Fibroblast of the aortic adventitia (primary cell): ENCODE data around the gene ADIRF. TPM values are rescaled to one million over a fixed set of nuclear protein-coding genes. Genes with fewer than 3 reads are reported as not detected.
"Not testable (repeated sequence)": the region's sequence is repeated elsewhere in the genome, so short reads cannot be mapped to it uniquely, and the experiment has no call there.

ENCODE experiments used
- DNase-seq: peaks from one replicate; pipeline ENCODE4 v3.0.0-alpha.2; 2010; ENCODE audit warnings: low read depth
- H3K4me3 ChIP-seq: 2 replicates; pipeline ENCODE4 v1.5.1; 2011; ENCODE audit warnings: low read depth, mild to moderate bottlenecking, control low read depth, low read length, moderate library complexity
- total RNA-seq: library from RNA; depleted of rRNA; stranded (reverse); fragments of >200 nt; gene quantifications from 2 replicates; pipeline ENCODE4 v1.2.3, GENCODE V29; 2012; ENCODE audit warnings: low replicate concordance
- TF ChIP-seq, protein P1 (sequence below): IDR thresholded peaks from 2 replicates; pipeline ENCODE4 v1.5.1; 2011; ENCODE audit warnings: mild to moderate bottlenecking, low read length, control low read depth, inconsistent platforms; ENCODE audit not compliant: insufficient read depth

ADIRF gene
- total RNA-seq, 1 donor: 37.8 TPM

DNA sequence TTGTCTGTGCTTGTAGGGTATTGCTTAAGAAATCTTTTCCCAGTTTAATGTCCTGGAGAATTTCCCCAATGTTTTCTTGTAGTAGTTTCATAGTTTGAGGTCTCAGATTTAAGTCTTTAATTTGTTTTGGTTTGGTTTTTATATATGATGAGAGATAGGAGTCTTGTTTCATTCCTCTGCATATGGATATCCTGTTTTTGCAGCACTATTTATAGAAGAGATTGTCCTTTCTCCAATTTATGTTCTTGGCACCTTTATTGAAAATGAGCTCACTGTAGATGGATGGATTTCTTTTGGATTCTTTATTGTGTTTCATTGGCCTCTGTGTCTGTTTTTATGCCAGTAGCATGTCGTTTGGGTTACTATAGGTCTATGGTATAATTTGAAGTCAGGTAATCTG, 20.2 kb downstream of the ADIRF start:
- H3K4me3 ChIP-seq: no peak overlapping the region
- TF ChIP-seq, protein P1, sequence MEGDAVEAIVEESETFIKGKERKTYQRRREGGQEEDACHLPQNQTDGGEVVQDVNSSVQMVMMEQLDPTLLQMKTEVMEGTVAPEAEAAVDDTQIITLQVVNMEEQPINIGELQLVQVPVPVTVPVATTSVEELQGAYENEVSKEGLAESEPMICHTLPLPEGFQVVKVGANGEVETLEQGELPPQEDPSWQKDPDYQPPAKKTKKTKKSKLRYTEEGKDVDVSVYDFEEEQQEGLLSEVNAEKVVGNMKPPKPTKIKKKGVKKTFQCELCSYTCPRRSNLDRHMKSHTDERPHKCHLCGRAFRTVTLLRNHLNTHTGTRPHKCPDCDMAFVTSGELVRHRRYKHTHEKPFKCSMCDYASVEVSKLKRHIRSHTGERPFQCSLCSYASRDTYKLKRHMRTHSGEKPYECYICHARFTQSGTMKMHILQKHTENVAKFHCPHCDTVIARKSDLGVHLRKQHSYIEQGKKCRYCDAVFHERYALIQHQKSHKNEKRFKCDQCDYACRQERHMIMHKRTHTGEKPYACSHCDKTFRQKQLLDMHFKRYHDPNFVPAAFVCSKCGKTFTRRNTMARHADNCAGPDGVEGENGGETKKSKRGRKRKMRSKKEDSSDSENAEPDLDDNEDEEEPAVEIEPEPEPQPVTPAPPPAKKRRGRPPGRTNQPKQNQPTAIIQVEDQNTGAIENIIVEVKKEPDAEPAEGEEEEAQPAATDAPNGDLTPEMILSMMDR: no peak
- no peak for DNase-seq

- H3K4me3 ChIP-seq, DNase-seq: not testable (repeated sequence)
Observed at GRCh38 chr10:86991362-86991761, 23.1 kb downstream of the ADIRF start.

DNA sequence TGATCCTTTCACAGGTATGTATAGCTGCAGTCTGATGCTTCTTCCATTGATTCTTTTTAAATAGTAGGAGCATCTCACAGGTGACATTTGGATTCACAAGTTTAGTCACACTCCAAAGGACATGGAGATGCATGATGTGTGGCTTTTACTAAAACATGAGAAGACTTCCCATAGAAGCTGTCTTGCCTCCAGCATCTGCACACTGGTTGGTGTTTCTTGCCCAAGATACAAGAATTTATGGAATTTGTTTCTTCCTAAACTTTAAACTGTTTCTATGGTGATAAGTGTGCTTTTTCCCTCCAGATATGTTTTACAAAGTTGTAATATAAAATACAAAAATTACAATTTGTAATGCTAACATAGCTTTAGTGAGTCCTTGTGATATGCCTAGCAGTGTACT, 24.2 kb downstream of the ADIRF start:
- TF ChIP-seq, protein P1: no peak
- H3K4me3 ChIP-seq: no peak overlapping the region
- DNase-seq: no peak

- no peak overlapping the region for H3K4me3 ChIP-seq
- TF ChIP-seq, protein P1: no peak
- DNase-seq: no peak
Observed at GRCh38 chr10:86992929-86993328, 24.6 kb downstream of the ADIRF start.

DNA sequence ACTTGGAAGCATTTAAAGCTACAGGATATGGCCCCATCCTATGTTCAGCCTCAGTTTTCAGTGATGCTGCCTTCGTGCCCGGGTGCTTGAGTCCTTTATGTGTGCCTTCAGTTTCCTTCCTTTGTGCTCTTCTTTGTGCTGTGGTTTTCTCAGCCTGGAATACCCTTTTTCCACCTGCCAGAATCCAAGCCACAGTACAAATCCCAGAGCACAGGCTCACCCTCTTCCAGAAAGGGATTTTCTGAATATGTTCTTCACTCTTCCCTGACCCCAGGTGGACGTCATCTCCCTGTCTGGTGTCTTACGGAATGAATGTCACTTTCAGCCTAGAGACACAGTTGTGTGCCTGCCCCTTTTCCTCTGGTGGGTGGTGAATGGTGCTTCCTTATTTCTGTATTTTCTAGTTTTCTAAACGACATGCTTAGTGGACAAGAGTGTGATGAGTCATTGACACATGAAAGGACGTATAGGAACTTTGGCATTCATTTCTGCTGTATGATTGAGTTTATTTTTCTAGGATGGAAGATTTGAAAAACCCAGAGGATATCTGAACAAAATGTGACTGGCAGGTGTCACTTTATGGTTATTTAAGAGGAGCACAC, 31.6 kb downstream of the ADIRF start:
- not testable (repeated sequence) for H3K4me3 ChIP-seq, DNase-seq

DNA sequence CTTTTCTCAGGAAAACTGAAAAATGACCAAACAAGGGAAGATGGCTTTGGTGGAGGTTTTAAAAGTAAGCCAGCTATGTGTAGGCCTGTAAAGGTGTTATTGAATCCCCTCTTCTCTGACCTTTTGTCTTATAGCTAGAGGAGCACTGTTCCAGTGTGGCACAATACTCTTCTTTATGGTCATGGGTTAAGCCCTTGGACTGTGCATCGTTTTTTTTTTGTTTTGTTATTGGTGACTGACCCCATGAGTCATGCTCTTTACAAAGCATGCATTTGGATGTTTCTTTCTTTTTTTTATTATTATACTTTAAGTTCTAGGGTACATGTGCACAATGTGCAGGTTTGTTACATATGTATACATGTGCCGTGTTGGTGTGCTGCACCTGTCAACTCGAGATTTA, 32.2 kb downstream of the ADIRF start:
- no peak overlapping the region for H3K4me3 ChIP-seq
- TF ChIP-seq, protein P1: no peak
- peak; percentile 27 for DNase-seq

DNA sequence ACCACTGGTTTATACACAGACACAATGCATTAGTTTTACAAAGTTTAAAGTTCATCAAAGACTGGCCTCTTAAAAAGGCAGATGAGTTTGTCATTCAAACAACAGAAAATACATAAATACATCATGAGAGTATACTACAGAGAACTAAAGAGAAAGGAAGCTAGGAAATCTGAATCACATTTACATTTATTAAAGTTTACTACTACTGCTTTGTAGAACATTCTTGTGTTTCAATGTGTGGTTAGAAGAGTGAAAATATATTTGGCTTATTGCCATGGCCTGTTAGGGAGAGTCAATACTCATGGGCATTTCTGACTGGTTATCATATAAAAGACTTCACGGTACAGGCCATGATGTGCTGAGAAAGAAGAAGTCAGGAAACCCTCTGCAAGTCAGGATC, 38.8 kb downstream of the ADIRF start:
- not testable (repeated sequence) for DNase-seq, H3K4me3 ChIP-seq

GRCh38 chr10:87007674-87008073, 39.4 kb downstream of the ADIRF start:
- not testable (repeated sequence) for DNase-seq, H3K4me3 ChIP-seq

DNA sequence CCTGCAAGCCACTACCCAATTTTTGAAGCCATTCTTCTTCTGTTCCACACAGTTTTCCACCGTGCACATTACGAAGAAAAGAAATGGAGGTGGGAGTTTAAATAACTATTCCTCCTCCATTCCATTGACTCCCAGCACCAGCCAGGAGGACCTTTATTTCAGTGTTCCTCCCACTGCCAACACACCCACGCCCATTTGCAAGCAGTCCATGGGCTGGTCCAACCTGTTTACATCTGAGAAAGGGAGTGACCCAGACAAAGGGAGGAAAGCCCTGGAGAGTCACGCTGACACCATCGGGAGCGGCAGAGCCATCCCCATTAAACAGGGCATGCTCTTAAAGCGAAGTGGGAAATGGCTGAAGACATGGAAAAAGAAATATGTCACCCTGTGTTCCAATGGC, 40.0 kb downstream of the ADIRF start:
- H3K4me3 ChIP-seq, DNase-seq: not testable (repeated sequence)

- peak; percentile 40 for DNase-seq
- not testable (repeated sequence) for H3K4me3 ChIP-seq
Observed at GRCh38 chr10:87009134-87009696, 40.9 kb downstream of the ADIRF start.

DNA sequence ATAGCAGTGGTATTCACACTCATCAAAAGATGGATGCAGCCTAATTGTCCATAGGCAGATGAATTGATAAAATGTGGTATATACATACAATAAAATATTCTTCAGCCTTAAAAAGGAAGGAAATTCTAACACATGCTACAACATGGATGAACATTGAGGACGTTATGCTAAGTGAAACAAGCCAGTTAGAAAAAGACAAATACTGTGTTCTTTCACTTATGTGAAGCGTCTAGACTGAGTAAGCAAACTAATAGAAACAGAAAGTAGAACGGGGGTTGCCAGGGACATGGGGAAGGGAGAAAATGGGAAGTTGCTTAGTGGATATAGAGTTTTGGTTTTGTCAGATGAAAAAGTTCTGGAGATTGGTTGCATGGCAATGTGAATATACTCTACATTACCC, 45.2 kb downstream of the ADIRF start:
- H3K4me3 ChIP-seq, DNase-seq: not testable (repeated sequence)

- peak; percentile 66 for DNase-seq
- not testable (repeated sequence) for H3K4me3 ChIP-seq
Observed at GRCh38 chr10:87014986-87015716, 46.9 kb downstream of the ADIRF start.

- not testable (repeated sequence) for DNase-seq
Observed at GRCh38 chr10:87018127-87018526, 49.8 kb downstream of the ADIRF start.

DNA sequence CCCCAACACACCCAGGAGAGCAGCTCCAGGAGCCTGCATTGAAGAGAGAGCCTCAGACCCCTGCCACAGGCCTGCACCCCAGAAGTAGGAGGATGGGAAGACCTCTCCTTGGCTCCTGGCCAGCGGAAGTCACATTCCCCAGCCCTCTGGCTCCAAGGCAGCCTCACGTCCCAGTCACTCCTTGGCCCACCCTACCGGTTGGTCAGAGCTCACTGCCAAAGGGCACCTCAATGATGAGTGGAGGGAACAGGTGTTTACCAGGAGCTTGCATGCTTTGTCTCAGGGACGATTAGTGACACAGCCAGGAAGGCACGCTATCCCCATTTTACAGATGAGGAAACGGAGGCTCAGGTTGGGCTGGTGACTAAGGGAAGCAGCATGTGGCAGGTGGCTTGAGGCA, 50.8 kb downstream of the ADIRF start:
- not testable (repeated sequence) for DNase-seq, H3K4me3 ChIP-seq

More at GRCh38 chr10:87018127-87018526, 49.8 kb downstream of the ADIRF start:
- H3K4me3 ChIP-seq: not testable (repeated sequence)
